AG04450 (cell line): ENCODE results near the gene OR1N2. TPM values are rescaled to one million over a fixed set of nuclear protein-coding genes. Genes with fewer than 3 reads are reported as not detected.

Experiments used
- CTCF ChIA-PET: fragments of 300-600, 350-600 bp; formaldehyde crosslinking; extraction: SDS; loops from one replicate; lab custom pipeline; 2022; ENCODE audit warnings: antibody characterized with exemption, inconsistent platforms; lab: Charles Lee
- POLR2A ChIA-PET: fragments of 350-600 bp; formaldehyde crosslinking; extraction: SDS; loops from one replicate; lab custom pipeline; 2021; ENCODE audit warnings: antibody characterized with exemption, inconsistent platforms; lab: Yijun Ruan, JAX
- DNase-seq: peaks from one replicate; pipeline ENCODE4 v3.0.0-alpha.2; 2011; ENCODE audit warnings: low read depth, low spot score
- H3K27ac ChIP-seq: one replicate; pipeline ENCODE4 v1.5.1; 2012; ENCODE audit warnings: low read depth, low read length, control low read depth
- H3K27me3 ChIP-seq: one replicate; pipeline ENCODE4 v1.6.0; 2012; ENCODE audit warnings: low read length; ENCODE audit not compliant: control insufficient read depth, insufficient read depth
- H3K4me3 ChIP-seq: 2 replicates; pipeline ENCODE4 v1.5.1; 2011; ENCODE audit warnings: mild to moderate bottlenecking, low read depth, low read length, control low read depth
- H3K9me3 ChIP-seq: 2 replicates; pipeline ENCODE4 v1.5.1; 2012; ENCODE audit warnings: low read length; ENCODE audit not compliant: control insufficient read depth, insufficient read depth
- polyA minus RNA-seq: library from RNA; depleted of rRNA, polyadenylated mRNA; stranded (reverse); fragments of >200 nt; gene quantifications from 2 replicates; pipeline ENCODE4 v1.2.3, GENCODE V29; 2011; rRNA and poly(A)+ RNA removed
- polyA plus RNA-seq: library from polyadenylated mRNA; depleted of rRNA; stranded (reverse); fragments of >200 nt; gene quantifications from 2 replicates; pipeline ENCODE4 v1.2.3, GENCODE V29; 2011; rRNA removed
- TF ChIP-seq, protein P1 (sequence below): IDR thresholded peaks from 2 replicates; pipeline ENCODE4 v1.5.1; 2011; ENCODE audit warnings: low read depth, low read length, control low read depth, inconsistent platforms

OR1N2 gene, protein sequence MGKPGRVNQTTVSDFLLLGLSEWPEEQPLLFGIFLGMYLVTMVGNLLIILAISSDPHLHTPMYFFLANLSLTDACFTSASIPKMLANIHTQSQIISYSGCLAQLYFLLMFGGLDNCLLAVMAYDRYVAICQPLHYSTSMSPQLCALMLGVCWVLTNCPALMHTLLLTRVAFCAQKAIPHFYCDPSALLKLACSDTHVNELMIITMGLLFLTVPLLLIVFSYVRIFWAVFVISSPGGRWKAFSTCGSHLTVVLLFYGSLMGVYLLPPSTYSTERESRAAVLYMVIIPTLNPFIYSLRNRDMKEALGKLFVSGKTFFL
- polyA plus RNA-seq (not detected in 2 replicates), polyA minus RNA-seq (0.35 and 0.37 TPM in 2 replicates)

DNA sequence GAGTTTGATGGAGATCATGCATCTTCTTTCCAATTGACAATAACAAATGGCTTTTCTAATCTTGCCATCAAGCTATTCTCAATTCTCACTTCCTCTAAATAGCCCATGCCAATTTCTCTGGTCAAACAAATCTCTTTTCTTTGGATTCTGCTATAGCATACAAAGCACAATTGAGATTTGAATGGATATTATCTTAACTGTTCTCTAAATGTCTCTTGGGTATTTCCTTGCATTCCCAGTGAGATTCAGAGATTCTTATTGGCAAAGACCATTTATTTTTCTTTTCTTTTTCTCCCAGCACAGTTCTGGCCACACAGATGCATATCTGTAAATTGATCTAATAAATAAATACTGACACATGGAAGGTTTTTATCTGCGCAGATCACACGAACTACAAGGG lies at the start of gene OR1N2:
TSS of gene OR1N2 (plus strand) at position 301 of the 400 bp plus-strand sequence. CDS start 100 bp downstream, outside the sequence.
- Histone ChIP-seq H3K27me3 (peaks cover 5% of the 10 kb centered on the region), H3K4me3 (no peak within 1 kb of the TSS), H3K27ac (no peak within 1 kb of the TSS), H3K9me3 (no peaks in the 10 kb centered on the region)
- no peak for DNase-seq
- TF ChIP-seq, protein P1, sequence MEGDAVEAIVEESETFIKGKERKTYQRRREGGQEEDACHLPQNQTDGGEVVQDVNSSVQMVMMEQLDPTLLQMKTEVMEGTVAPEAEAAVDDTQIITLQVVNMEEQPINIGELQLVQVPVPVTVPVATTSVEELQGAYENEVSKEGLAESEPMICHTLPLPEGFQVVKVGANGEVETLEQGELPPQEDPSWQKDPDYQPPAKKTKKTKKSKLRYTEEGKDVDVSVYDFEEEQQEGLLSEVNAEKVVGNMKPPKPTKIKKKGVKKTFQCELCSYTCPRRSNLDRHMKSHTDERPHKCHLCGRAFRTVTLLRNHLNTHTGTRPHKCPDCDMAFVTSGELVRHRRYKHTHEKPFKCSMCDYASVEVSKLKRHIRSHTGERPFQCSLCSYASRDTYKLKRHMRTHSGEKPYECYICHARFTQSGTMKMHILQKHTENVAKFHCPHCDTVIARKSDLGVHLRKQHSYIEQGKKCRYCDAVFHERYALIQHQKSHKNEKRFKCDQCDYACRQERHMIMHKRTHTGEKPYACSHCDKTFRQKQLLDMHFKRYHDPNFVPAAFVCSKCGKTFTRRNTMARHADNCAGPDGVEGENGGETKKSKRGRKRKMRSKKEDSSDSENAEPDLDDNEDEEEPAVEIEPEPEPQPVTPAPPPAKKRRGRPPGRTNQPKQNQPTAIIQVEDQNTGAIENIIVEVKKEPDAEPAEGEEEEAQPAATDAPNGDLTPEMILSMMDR, result no peak
- ChIA-PET CTCF (interaction anchor here (1.2 kb wide), 1 partner anchor 54 kb away, joined by 3 read pairs; no protein-coding TSS in a partner anchor), POLR2A (no interaction called here)

DNA sequence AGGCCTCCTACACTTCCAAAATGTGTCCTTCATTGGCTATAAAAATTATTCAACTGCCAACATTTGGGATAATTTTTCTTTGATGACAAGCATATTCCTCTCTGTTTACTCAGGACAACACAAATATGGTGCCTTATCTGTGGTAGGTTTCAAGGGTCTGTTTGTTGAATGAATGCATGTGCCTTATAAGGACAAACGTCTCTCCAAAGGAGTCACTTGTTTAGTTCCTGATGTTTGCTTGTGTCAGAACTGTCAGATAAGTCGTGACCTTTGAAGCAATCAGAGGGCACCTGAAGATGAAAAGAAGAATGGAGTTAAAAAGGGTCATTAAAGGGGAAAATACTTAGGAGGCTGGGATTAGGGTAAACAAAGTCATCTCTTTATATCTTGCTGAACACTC lies 45.9 kb upstream of the OR1N2 start:
- Histone ChIP-seq H3K4me3 (no peak overlapping the region), H3K9me3 (no peaks in the 10 kb centered on the region), H3K27me3 (no peaks in the 10 kb centered on the region), H3K27ac (no peak overlapping the region)
- ChIA-PET POLR2A (no interaction called here), CTCF (interaction anchor here (1.0 kb wide), 1 partner anchor 8 kb away, joined by 6 read pairs; no protein-coding TSS in a partner anchor)
- TF ChIP-seq, protein P1, result no peak
- no peak for DNase-seq

DNA sequence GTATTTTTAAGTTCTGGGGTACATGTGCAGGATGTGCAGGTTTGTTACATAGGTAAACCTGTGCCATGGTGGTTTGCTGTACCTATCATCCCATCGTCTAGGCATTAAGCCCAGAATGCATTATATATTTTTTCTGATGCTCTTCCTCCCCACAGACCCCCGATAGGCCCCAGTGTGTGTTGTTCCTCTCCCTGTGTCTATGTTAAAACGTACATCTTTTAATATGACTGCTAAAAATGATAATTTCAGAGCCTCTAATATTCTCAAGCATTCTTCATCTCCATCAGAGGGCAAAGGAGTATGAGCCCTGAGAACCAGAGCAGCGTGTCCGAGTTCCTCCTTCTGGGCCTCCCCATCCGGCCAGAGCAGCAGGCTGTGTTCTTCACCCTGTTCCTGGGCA lies 42.4 kb upstream of the OR1N2 start, which contains the start of gene OR1J2:
TSS of gene OR1J2 (plus strand) at position 301 of the 400 bp plus-strand sequence. CDS start at position 301, 0 bp downstream.
- Histone ChIP-seq H3K27me3 (no peaks in the 10 kb centered on the region), H3K9me3 (no peaks in the 10 kb centered on the region), H3K4me3 (no peak within 1 kb of the TSS), H3K27ac (no peak within 1 kb of the TSS)
- DNase-seq, result no peak
- ChIA-PET CTCF (interaction anchor here (1.5 kb wide), 1 partner anchor 12 kb away, joined by 10 read pairs; no protein-coding TSS in a partner anchor), POLR2A (no interaction called here)
- TF ChIP-seq, protein P1, result no peak

DNA sequence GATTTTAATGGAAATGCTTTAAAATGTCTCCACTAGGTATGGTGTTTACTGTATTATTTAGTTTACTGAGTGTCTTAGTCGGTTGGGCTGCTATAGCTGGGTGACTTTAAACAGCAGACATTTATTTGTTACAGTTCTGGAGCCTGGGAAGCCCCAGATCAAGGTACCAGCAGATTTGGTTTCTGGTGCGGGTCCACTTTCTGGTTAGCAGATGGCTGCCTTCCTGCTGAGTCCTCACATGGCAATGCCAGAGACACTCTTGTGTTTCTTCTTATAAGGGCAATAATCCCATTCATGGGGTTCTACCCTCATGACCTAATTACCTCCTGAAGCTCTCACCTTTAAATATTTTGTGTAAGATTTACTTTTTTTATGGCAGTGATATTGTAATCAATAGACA lies 34.7 kb upstream of the OR1N2 start:
- H3K27ac ChIP-seq, result no peak overlapping the region
- TF ChIP-seq, protein P1, result no peak
- no peaks in the 10 kb centered on the region for H3K27me3 ChIP-seq
- ChIA-PET CTCF (interaction anchor here (1.1 kb wide), 1 partner anchor 19 kb away, joined by 6 read pairs; no protein-coding TSS in a partner anchor), POLR2A (no interaction called here)
- no peak for DNase-seq
- H3K4me3 ChIP-seq, result no peak overlapping the region
- no peaks in the 10 kb centered on the region for H3K9me3 ChIP-seq

DNA sequence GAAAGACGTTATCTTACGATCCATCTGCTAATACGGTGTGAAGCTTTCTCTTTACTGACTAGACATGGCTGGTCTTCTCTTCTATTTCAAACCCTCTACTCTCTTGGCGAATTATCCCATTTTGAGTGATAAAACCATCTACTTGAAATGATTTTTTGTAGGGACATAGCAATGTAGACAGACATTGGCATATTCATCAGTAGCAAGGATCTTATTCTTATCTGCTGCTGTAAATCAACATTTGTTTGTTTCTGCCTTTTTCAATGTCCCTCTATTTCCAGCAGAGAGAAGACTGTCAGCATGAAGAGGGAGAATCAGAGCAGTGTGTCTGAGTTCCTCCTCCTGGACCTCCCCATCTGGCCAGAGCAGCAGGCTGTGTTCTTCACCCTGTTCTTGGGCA lies 34.1 kb upstream of the OR1N2 start, which contains the start of gene OR1J4:
TSS of gene OR1J4 (plus strand) at position 301 of the 400 bp plus-strand sequence. CDS start at position 301, 0 bp downstream.
- no peak for DNase-seq
- Histone ChIP-seq H3K9me3 (no peaks in the 10 kb centered on the region), H3K4me3 (no peak within 1 kb of the TSS), H3K27ac (no peak within 1 kb of the TSS), H3K27me3 (no peaks in the 10 kb centered on the region)
- POLR2A ChIA-PET, result no interaction called here
- CTCF ChIA-PET, result no interaction called here
- TF ChIP-seq, protein P1, result no peak
